Ectodermal cell (in vitro differentiated cells): ENCODE results near the gene PLXNA2.

Experiments used
- H3K27ac ChIP-seq: 2 replicates; pipeline ENCODE4 v1.7.0; 2013; ENCODE audit warnings: mild to moderate bottlenecking, low read depth, low read length; ENCODE audit not compliant: insufficient read depth, poor library complexity, severe bottlenecking
- H3K27me3 ChIP-seq: 2 replicates; pipeline ENCODE4 v1.7.0; 2013; ENCODE audit warnings: mild to moderate bottlenecking, low read length; ENCODE audit not compliant: insufficient read depth, control insufficient read depth, poor library complexity, severe bottlenecking
- H3K36me3 ChIP-seq: one replicate; pipeline ENCODE4 v1.7.0; 2013; ENCODE audit warnings: low read length; ENCODE audit not compliant: control insufficient read depth, insufficient read depth
- H3K4me1 ChIP-seq: one replicate; pipeline ENCODE4 v1.7.0; 2013; ENCODE audit warnings: low read length; ENCODE audit not compliant: control insufficient read depth, insufficient read depth
- H3K4me3 ChIP-seq: 2 replicates; pipeline ENCODE4 v1.7.0; 2013; ENCODE audit warnings: low read depth, low read length, control low read depth; ENCODE audit not compliant: insufficient read depth
- H3K9me3 ChIP-seq: 2 replicates; pipeline ENCODE4 v1.7.0; 2013; ENCODE audit warnings: mild to moderate bottlenecking, low read length, moderate library complexity; ENCODE audit not compliant: control insufficient read depth
- WGBS, 2 experiments: methylation state at CpG; one replicate each; pipeline ENCODE4 v1.1.7; 2013; ENCODE audit warnings: missing lambda C conversion rate in 2 of 2; 5-methylcytosine and 5-hydroxymethylcytosine counted together

PLXNA2 gene

GRCh38 chr1:208233978-208234377, 10.2 kb downstream of the PLXNA2 start:
- Histone ChIP-seq H3K27me3 (peaks cover 6% of the 10 kb centered on the region), H3K27ac (no peak overlapping the region), H3K36me3 (no peaks in the 10 kb centered on the region), H3K4me1 (peaks cover 69% of the 10 kb centered on the region), H3K4me3 (no peak overlapping the region), H3K9me3 (no peaks in the 10 kb centered on the region)
- 35 to 37% methylated on average over 3 of the region's 3 CpGs for WGBS, 2 experiments

DNA sequence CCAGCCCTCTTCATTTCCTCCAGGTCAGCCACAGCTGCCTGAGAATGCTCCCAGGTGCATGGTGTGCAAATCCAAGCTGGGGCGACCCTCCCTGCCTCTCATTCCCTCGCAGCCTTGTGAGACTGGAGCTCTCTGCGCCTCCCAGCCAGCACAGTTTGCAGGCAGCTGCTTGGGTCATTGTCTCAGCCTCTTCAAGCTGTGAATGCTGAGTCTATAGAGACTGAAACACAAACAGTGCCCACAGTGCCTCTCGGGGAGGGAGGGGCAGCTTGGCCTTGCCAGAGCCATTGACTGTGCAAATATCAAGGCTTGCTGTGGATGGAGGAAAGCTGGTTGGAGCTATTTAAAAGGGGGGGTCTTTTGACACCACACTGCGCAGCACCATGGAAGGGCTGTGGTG, 10.6 kb downstream of the PLXNA2 start:
- H3K27ac ChIP-seq: no peak overlapping the region
- no peaks in the 10 kb centered on the region for H3K36me3 ChIP-seq
- H3K4me1 ChIP-seq: peaks cover 64% of the 10 kb centered on the region
- H3K27me3 ChIP-seq: peaks cover 6% of the 10 kb centered on the region
- H3K9me3 ChIP-seq: no peaks in the 10 kb centered on the region
- WGBS, 2 experiments: 8 to 14% methylated on average over 5 of the region's 5 CpGs
- H3K4me3 ChIP-seq: no peak overlapping the region

DNA sequence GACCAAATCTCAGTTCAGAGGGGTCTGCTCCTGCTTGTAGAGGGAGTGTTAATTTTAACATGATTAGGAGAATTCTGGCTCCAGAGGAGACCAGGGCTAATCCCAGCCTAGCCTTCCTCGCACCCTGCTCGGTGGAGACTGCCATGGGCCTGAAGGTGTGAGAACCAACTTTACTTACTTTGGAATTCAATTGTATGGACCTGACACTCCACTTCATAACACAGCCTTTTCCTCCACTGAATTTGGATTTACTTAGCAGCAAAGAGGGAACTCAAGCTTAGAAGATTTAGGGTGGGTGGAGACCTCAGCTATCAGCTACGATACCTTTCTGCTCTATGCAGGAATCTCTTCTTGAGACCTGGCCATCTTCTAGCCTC, 11.5 kb downstream of the PLXNA2 start:
- Histone ChIP-seq H3K4me1 (peaks cover 61% of the 10 kb centered on the region), H3K27ac (no peak overlapping the region), H3K4me3 (no peak overlapping the region)

DNA sequence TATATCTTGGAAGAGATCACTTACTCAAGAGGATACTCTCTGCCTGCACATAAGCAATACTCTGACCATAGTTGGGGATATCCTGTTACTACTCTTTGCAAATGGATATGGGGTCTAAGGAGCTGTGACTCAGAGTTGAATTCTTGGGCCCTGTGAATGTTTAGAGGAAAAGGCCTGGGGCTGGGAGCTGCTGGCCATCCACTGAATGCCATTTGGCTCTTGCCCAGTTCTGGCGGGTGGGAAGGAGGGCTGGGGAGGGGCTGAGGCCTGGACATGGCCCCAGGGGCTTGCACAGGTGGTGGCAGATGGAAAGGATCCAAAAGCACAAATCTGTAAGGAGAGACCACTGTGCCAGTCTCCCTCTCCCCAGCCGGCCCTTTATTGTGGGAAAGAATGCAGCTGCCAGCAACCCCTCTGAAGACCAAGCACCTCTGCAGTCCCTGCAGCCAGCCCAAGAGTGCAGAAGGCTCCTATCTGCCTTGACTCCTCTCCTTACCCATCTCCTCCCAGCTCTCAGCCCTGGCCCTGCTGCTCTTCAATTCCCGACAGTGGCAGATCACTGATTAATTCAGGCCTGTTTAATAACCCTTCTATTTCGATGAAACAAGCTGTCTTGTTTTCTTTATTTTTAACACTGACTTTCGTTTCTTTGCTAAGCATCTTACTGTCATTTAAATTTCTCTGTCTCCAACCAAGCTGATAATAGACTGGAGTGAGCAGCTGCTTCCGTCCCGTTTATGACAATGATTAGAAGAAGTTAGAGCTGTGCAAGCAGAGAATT, 12.1 kb downstream of the PLXNA2 start:
- no peaks in the 10 kb centered on the region for H3K36me3 ChIP-seq
- H3K4me3 ChIP-seq: no peak overlapping the region
- peaks cover 3% of the 10 kb centered on the region for H3K27me3 ChIP-seq
- peaks cover 61% of the 10 kb centered on the region for H3K4me1 ChIP-seq
- H3K27ac ChIP-seq: peak overlapping the region; percentile 11
- H3K9me3 ChIP-seq: no peaks in the 10 kb centered on the region
- 57 to 62% methylated on average over 7 of the region's 7 CpGs for WGBS, 2 experiments

More for the DNA sequence above, 11.5 kb downstream of the PLXNA2 start:
- Histone ChIP-seq H3K36me3 (no peaks in the 10 kb centered on the region), H3K9me3 (no peaks in the 10 kb centered on the region), H3K27me3 (peaks cover 6% of the 10 kb centered on the region)
- 84 to 90% methylated on average over 3 of the region's 3 CpGs for WGBS, 2 experiments

GRCh38 chr1:208230668-208231529, 13.3 kb downstream of the PLXNA2 start:
- Histone ChIP-seq H3K4me3 (no peak overlapping the region), H3K27me3 (no peaks in the 10 kb centered on the region), H3K9me3 (no peaks in the 10 kb centered on the region), H3K27ac (no peak overlapping the region), H3K36me3 (no peaks in the 10 kb centered on the region), H3K4me1 (peaks cover 61% of the 10 kb centered on the region)
- 78 to 81% methylated on average over 15 of the region's 15 CpGs for WGBS, 2 experiments

DNA sequence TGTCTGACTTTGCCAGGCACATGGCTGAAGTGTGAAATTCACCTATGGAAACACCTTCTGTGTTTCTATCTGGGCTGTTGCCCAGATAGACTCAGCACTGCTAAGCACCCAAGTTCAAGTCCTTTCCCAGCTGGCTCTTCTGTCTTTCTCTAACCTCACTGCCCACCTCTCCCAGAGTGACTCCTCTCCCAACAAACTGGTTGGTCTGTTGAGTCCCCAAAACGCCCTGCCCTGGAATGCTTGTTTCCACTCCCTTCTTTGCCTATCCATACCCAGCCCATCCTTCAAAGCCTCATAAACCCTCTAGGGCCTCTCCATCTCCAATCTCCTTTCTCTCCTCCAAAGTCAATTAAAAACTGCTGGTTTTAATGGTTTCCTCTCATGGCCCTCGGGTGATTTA, 15.6 kb downstream of the PLXNA2 start:
- H3K4me3 ChIP-seq: no peak overlapping the region
- 90 to 91% methylated on average over 2 of the region's 2 CpGs for WGBS, 2 experiments
- H3K36me3 ChIP-seq: no peaks in the 10 kb centered on the region
- no peaks in the 10 kb centered on the region for H3K27me3 ChIP-seq
- H3K27ac ChIP-seq: no peak overlapping the region
- H3K4me1 ChIP-seq: peaks cover 43% of the 10 kb centered on the region
- no peaks in the 10 kb centered on the region for H3K9me3 ChIP-seq

DNA sequence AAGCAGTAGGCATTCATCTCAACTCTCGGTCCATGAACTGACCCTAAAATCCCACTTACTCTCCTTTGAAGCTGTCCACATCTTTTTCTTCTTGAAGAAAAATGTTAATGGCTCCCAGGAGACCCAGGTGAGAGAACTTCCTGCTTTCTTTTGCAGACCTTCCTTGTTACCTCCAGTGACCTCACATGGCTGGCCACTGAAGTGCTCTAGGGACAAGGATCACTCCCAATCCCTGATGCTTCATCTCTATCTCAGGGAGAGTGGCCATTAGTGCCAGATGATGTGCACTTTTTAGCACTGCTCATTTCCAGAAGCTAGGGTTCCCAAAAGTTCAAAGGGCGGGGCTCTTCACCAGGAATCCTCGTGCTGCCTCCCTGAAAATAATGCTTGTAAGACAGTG, 16.2 kb downstream of the PLXNA2 start:
- WGBS, 2 experiments: 88 to 91% methylated on average over 3 of the region's 3 CpGs
- Histone ChIP-seq H3K27me3 (no peaks in the 10 kb centered on the region), H3K4me1 (peaks cover 37% of the 10 kb centered on the region), H3K36me3 (no peaks in the 10 kb centered on the region), H3K4me3 (no peak overlapping the region), H3K9me3 (no peaks in the 10 kb centered on the region), H3K27ac (no peak overlapping the region)

DNA sequence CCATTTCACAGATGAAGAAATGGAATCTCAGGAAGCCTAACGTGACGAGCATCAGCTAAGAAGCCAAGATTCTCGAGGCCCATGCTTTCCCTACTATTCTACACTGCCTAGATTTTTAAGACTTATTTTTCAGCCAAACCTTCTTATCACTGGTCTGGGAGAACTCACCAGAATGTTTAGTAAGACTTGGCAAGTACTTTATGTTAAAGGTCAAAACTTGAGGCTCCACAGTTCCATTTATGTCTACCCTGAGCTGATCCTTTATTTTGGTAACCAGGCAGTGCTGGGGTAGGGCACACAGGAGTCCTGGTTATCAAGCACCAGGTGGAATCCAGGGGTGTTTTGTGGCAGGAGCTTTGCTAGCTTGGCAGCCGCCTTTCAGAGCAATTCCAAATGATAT, 16.8 kb downstream of the PLXNA2 start:
- 88 to 94% methylated on average over 4 of the region's 4 CpGs for WGBS, 2 experiments
- Histone ChIP-seq H3K4me1 (peaks cover 31% of the 10 kb centered on the region), H3K27me3 (no peaks in the 10 kb centered on the region), H3K4me3 (no peak overlapping the region), H3K27ac (no peak overlapping the region), H3K9me3 (no peaks in the 10 kb centered on the region), H3K36me3 (no peaks in the 10 kb centered on the region)

- no peak overlapping the region for H3K4me3 ChIP-seq
- H3K4me1 ChIP-seq: peaks cover 20% of the 10 kb centered on the region
- H3K36me3 ChIP-seq: no peaks in the 10 kb centered on the region
- WGBS, 2 experiments: 64 to 72% methylated on average over 13 of the region's 13 CpGs
- H3K27me3 ChIP-seq: no peaks in the 10 kb centered on the region
- H3K9me3 ChIP-seq: no peaks in the 10 kb centered on the region
- H3K27ac ChIP-seq: peak overlapping the region; percentile 44
These were observed 17.9 kb downstream of the PLXNA2 start for GRCh38 chr1:208225954-208226937.
